SK-N-SH (cell line): Measurements from ENCODE around the gene PLD2.

Experiments
- MXI1 ChIP-seq: IDR thresholded peaks from 2 replicates; pipeline ENCODE4 v1.6.1; 2012; ENCODE audit warnings: mild to moderate bottlenecking, low read depth, low read length, improper control_type of control experiment
- TF ChIP-seq, protein P1 (sequence below): fragments of 200-600 bp; sonication (generic); IDR thresholded peaks from 2 replicates; pipeline ENCODE4 v1.6.1; 2017; ENCODE audit warnings: antibody characterized with exemption, mild to moderate bottlenecking, moderate library complexity

DNA sequence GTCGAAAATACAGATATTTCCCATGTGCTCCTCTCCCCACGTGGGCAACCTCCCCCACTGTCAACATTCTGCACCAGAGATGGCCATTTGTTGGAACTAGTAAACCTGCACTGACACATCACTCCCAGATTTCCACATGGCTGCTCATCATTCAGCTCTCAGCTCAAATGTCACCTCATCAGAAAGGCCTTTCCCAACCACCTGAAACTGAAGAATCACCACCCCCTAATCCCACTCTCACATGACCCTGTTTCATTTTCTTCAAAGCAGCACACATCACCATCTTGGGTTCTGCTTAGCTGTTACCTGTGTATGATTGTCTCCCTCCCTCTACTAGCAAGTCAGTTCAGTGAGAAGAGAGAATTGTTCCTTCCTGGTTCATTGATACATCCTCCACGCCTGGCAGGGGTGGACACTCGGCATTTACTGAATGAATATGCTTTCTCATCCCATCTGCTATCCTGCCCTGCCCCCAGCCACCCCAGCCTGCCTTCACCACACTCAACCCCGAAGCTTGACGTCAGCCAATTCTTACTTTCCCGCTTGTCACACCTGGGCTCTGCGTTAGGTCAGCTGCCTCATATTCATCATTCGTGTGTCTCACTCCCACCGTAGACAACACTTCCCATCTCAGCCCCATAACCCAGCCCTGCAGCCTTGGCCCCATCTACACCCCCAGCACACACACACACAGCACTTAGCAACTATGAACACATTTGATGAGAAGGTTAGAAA, 6.3 kb upstream of the PLD2 start:
- TF ChIP-seq, protein P1, sequence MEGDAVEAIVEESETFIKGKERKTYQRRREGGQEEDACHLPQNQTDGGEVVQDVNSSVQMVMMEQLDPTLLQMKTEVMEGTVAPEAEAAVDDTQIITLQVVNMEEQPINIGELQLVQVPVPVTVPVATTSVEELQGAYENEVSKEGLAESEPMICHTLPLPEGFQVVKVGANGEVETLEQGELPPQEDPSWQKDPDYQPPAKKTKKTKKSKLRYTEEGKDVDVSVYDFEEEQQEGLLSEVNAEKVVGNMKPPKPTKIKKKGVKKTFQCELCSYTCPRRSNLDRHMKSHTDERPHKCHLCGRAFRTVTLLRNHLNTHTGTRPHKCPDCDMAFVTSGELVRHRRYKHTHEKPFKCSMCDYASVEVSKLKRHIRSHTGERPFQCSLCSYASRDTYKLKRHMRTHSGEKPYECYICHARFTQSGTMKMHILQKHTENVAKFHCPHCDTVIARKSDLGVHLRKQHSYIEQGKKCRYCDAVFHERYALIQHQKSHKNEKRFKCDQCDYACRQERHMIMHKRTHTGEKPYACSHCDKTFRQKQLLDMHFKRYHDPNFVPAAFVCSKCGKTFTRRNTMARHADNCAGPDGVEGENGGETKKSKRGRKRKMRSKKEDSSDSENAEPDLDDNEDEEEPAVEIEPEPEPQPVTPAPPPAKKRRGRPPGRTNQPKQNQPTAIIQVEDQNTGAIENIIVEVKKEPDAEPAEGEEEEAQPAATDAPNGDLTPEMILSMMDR = no peak
- TF ChIP-seq MXI1 = no peak
